ENCODE results near the gene RPL38. TPM values are rescaled to one million over a fixed set of nuclear protein-coding genes. Genes with fewer than 3 reads are reported as not detected.

RPL38 gene
- total and polyA plus RNA-seq, 12 donors = 661 to 2,186 (median 739) TPM

GRCh38 chr17:74165797-74166365 lies 37.6 kb upstream of the RPL38 start:
- no peaks in the 10 kb centered on the region for H3K36me3 ChIP-seq
- intact Hi-C loops (cut with DNase I) = no loop called here
- H3K4me1 ChIP-seq = no peaks in the 10 kb centered on the region
- DNase-seq = no peak
- 77 to 78% methylated on average over 8 of the region's 8 CpGs for WGBS, 2 donors
- ATAC-seq = no peak
- H3K4me3 ChIP-seq = no peak overlapping the region
- H3K9me3 ChIP-seq = peaks cover 0 to 6% (median 0%) of the 10 kb centered on the region in 11 donors
- peaks cover 0 to 58% (median 26%) of the 10 kb centered on the region in 7 donors for H3K27me3 ChIP-seq
- H3K27ac ChIP-seq = no peak overlapping the region
- no peak for TF ChIP-seq CTCF (IDR thresholded peaks at IDR 0.05)

- WGBS, 2 donors = 69 to 76% methylated on average over 1 of the region's 1 CpG
- no peak for DNase-seq
Observed at GRCh38 chr17:74170924-74171323, 32.6 kb upstream of the RPL38 start.

GRCh38 chr17:74172700-74173099 lies 30.8 kb upstream of the RPL38 start:
- Histone ChIP-seq H3K9me3 (no peaks in the 10 kb centered on the region), H3K36me3 (no peaks in the 10 kb centered on the region), H3K4me1 (no peaks in the 10 kb centered on the region), H3K27ac (no peak overlapping the region), H3K27me3 (peaks cover 0 to 47% (median 31%) of the 10 kb centered on the region in 7 donors), H3K4me3 (no peak overlapping the region)
- DNase-seq (no peak), ATAC-seq (no peak)
- 55 to 69% methylated on average over 3 of the region's 3 CpGs for WGBS, 2 donors
- no peak for TF ChIP-seq CTCF (IDR thresholded peaks at IDR 0.05)
- intact Hi-C loops (cut with DNase I) = loop anchor here in 5 of 10 donors (5.0 to 10.0 kb wide), 4 partner anchors 518 to 748 kb away; partner anchors contain the start of gene SDK2 (in 1 of the 5)

More at GRCh38 chr17:74170924-74171323, 32.6 kb upstream of the RPL38 start:
- peaks cover 0 to 6% (median 0%) of the 10 kb centered on the region in 11 donors for H3K9me3 ChIP-seq
- no peak for TF ChIP-seq CTCF (IDR thresholded peaks at IDR 0.05)
- no peak overlapping the region for H3K27ac ChIP-seq
- no peak overlapping the region for H3K4me3 ChIP-seq
- H3K4me1 ChIP-seq = no peaks in the 10 kb centered on the region
- intact Hi-C loops (cut with DNase I) = loop anchor here in 5 of 10 donors (5.0 to 10.0 kb wide), 4 partner anchors 516 to 746 kb away; partner anchors contain the start of gene SDK2 (in 1 of the 5)
- ATAC-seq = no peak
- no peaks in the 10 kb centered on the region for H3K36me3 ChIP-seq
- peaks cover 0 to 50% (median 30%) of the 10 kb centered on the region in 7 donors for H3K27me3 ChIP-seq

- 45 to 46% methylated on average over 10 of the region's 10 CpGs for WGBS, 2 donors
- Histone ChIP-seq H3K27ac (no peak overlapping the region), H3K27me3 (peaks cover 0 to 69% (median 59%) of the 10 kb centered on the region in 7 donors), H3K4me3 (no peak overlapping the region), H3K36me3 (no peaks in the 10 kb centered on the region), H3K9me3 (peaks cover 0 to 3% (median 0%) of the 10 kb centered on the region in 11 donors), H3K4me1 (no peaks in the 10 kb centered on the region)
- DNase-seq (peak; percentile 44 to 51), ATAC-seq (peak; percentile 76 to 91 (median 86))
- TF ChIP-seq CTCF (IDR thresholded peaks at IDR 0.05) = peak; percentile 60 to 83 (median 77)
- intact Hi-C loops (cut with DNase I) = loop anchor here in 9 of 10 donors (1.0 to 10.0 kb wide), 10 partner anchors 344 to 752 kb away; partner anchors contain the start of gene SDK2 (in 1 of the 9)
Observed at GRCh38 chr17:74176546-74177001, 26.9 kb upstream of the RPL38 start.

All from heart right ventricle (tissue), 16 donors.